22Rv1 (cell line): ENCODE measurements around the gene LCOR.

Experiments used
- CTCF ChIP-seq: fragments of 450-650 bp; IDR thresholded peaks from 2 replicates; pipeline ENCODE4 v1.5.1; 2017; ENCODE audit warnings: mild to moderate bottlenecking
- ZFX ChIP-seq: fragments of 450-650 bp; IDR thresholded peaks from 2 replicates; pipeline ENCODE4 v1.6.1; 2017; ENCODE audit warnings: antibody characterized with exemption, borderline replicate concordance

- 0 out of 2 replicates have a peak, but pooled peaks have one; percentile 7 for TF ChIP-seq CTCF
- TF ChIP-seq ZFX = no peak
Observed at GRCh38 chr10:97000487-97001182, 168.5 kb downstream of the LCOR start.
